Choroid plexus epithelial cell (primary cell): ENCODE data around the gene MYH9.
"Not testable (repeated sequence)": the region's sequence is repeated elsewhere in the genome, so short reads cannot be mapped to it uniquely, and the experiment has no call there.

ENCODE experiments used
- DNase-seq: peaks from one replicate; pipeline ENCODE4 v3.0.0-alpha.2; 2010; ENCODE audit warnings: low read depth
- H3K4me3 ChIP-seq: 2 replicates; pipeline ENCODE4 v1.5.1; 2011; ENCODE audit warnings: low read depth, mild to moderate bottlenecking, control low read depth, low read length, moderate library complexity
- CTCF ChIP-seq: conservative IDR thresholded peaks from 2 replicates; pipeline ENCODE4 v1.5.1; 2011; ENCODE audit warnings: low read depth, mild to moderate bottlenecking, control low read depth, inconsistent platforms, low read length, moderate library complexity

The MYH9 gene

GRCh38 chr22:36419177-36419911, 31.6 kb upstream of the MYH9 start:
- no peak for TF ChIP-seq CTCF
- H3K4me3 ChIP-seq, result peak overlapping the region; percentile 24
- peak; percentile 93 for DNase-seq

GRCh38 chr22:36417281-36417686, 29.5 kb upstream of the MYH9 start:
- no peak for TF ChIP-seq CTCF
- no peak overlapping the region for H3K4me3 ChIP-seq
- no peak for DNase-seq

- no peak for TF ChIP-seq CTCF
- no peak overlapping the region for H3K4me3 ChIP-seq
- DNase-seq, result no peak
These were observed 27.8 kb upstream of the MYH9 start for GRCh38 chr22:36415415-36416168.

- TF ChIP-seq CTCF, result no peak
- no peak overlapping the region for H3K4me3 ChIP-seq
- DNase-seq, result no peak
These were observed 25.4 kb upstream of the MYH9 start for GRCh38 chr22:36413022-36413775.

GRCh38 chr22:36411589-36412258, 24.0 kb upstream of the MYH9 start:
- no peak for TF ChIP-seq CTCF
- no peak for DNase-seq
- H3K4me3 ChIP-seq, result no peak overlapping the region

- peak; percentile 83 for DNase-seq
- TF ChIP-seq CTCF, result no peak
- H3K4me3 ChIP-seq, result peak overlapping the region; percentile 56
These were observed 22.4 kb upstream of the MYH9 start for GRCh38 chr22:36409911-36410756.

- DNase-seq, result not testable (repeated sequence)
- peak overlapping the region; percentile 56 for H3K4me3 ChIP-seq
These were observed 21.8 kb upstream of the MYH9 start for GRCh38 chr22:36409554-36409910.
